B cell (primary cell): ENCODE results near the gene CPE. TPM values are rescaled to one million over a fixed set of nuclear protein-coding genes. Genes with fewer than 3 reads are reported as not detected.
A peak's percentile ranks its signal among the peaks of the same experiment; 100 is the strongest.

Experiments
- ATAC-seq: fragments of 200-7000 bp; cut with Tn5 transposase; one replicate; pipeline ENCODE4 v1.10.0; 2021; ENCODE audit warnings: low read depth, mild to moderate bottlenecking, moderate number of reproducible peaks, moderate library complexity
- CTCF ChIA-PET: fragments of 350-600 bp; sonication (Branson Sonifier 250); formaldehyde crosslinking; loops from one replicate; lab custom pipeline; 2021; ENCODE audit warnings: antibody characterized with exemption, inconsistent platforms; lab: Charles Lee
- POLR2A ChIA-PET: fragments of 350-600 bp; sonication (Branson Sonifier 250); formaldehyde crosslinking; loops from one replicate; lab custom pipeline; 2021; ENCODE audit warnings: antibody characterized with exemption; lab: Charles Lee
- DNase-seq: peaks from one replicate; pipeline ENCODE4 v3.0.0; 2013
- H2AFZ ChIP-seq: 2 replicates; pipeline ENCODE4 v1.6.1; 2012; ENCODE audit warnings: mild to moderate bottlenecking, low read depth, low read length; ENCODE audit not compliant: insufficient read depth, poor library complexity, severe bottlenecking
- H3K27ac ChIP-seq, 2 donors: 1 replicate in 1 of 2; 2 replicates in 1 of 2; pipeline ENCODE4 v1.5.1; 2012 to 2013; ENCODE audit warnings: low read length in 2 of 2, mild to moderate bottlenecking in 2 of 2, moderate library complexity in 1 of 2
- H3K27me3 ChIP-seq, 4 experiments: fragments of 200-600 bp in 1 of 4; sonication (generic) in 1 of 4; replicated peaks in 1 of 4; 1 replicate in 2 of 4; 2 replicates in 2 of 4; pipeline versions ENCODE4 v1.6.1 to v1.7.0; 2013 to 2016; ENCODE audit warnings: low read length in 3 of 4, mild to moderate bottlenecking in 2 of 4, mixed read lengths in 1 of 4, moderate library complexity in 1 of 4; ENCODE audit not compliant: insufficient read depth in 4 of 4, control insufficient read depth in 3 of 4; ENCODE audit errors: control extremely low read depth in 1 of 4
- H3K36me3 ChIP-seq, 2 experiments: replicated peaks in 1 of 2; 1 replicate in 1 of 2; 2 replicates in 1 of 2; pipeline versions ENCODE4 v1.6.1 to v1.7.1; 2013; ENCODE audit warnings: low read length in 1 of 2; ENCODE audit not compliant: insufficient read depth in 2 of 2, control insufficient read depth in 1 of 2; ENCODE audit errors: control extremely low read depth in 1 of 2, extremely low read depth in 1 of 2
- H3K4me1 ChIP-seq, 2 donors: fragments of 200-600 bp in 1 of 2; sonication (generic) in 1 of 2; 1 replicate in 1 of 2; 2 replicates in 1 of 2; pipeline versions ENCODE4 v1.5.1 to v1.6.1; 2013 to 2017; ENCODE audit warnings: low read length in 2 of 2; ENCODE audit not compliant: control insufficient read depth in 2 of 2, insufficient read depth in 2 of 2
- H3K4me2 ChIP-seq: replicated peaks from 2 replicates; pipeline ENCODE3; 2012; ENCODE audit warnings: mild to moderate bottlenecking, low read depth, low read length; ENCODE audit not compliant: poor library complexity, severe bottlenecking
- H3K4me3 ChIP-seq, 5 experiments: fragments of 200-600 bp in 1 of 5; sonication (generic) in 1 of 5; 1 replicate in 3 of 5; 2 replicates in 2 of 5; pipeline versions ENCODE4 v1.5.1 to v1.7.0; 2011 to 2016; ENCODE audit warnings: low read length in 4 of 5, mild to moderate bottlenecking in 4 of 5, low read depth in 2 of 5, control low read depth in 1 of 5, moderate library complexity in 1 of 5; ENCODE audit not compliant: insufficient read depth in 1 of 5; ENCODE audit errors: control extremely low read depth in 1 of 5, extremely low read depth in 1 of 5
- H3K79me2 ChIP-seq: fragments of 200-600 bp; sonication (generic); one replicate; pipeline ENCODE4 v1.6.0; 2016; ENCODE audit warnings: low read length; ENCODE audit not compliant: control insufficient read depth, insufficient read depth
- H3K9ac ChIP-seq: fragments of 200-600 bp; sonication (generic); 2 replicates; pipeline ENCODE4 v1.6.1; 2017; ENCODE audit warnings: mild to moderate bottlenecking, low read length, moderate library complexity
- H3K9me3 ChIP-seq, 3 donors: one replicate each; pipeline versions ENCODE4 v1.6.1 to v1.7.1; 2013; ENCODE audit warnings: low read length in 2 of 3; ENCODE audit not compliant: control insufficient read depth in 2 of 3, insufficient read depth in 1 of 3; ENCODE audit errors: control extremely low read depth in 1 of 3
- H4K20me1 ChIP-seq: 2 replicates; pipeline ENCODE4 v1.6.0; 2012; ENCODE audit warnings: mild to moderate bottlenecking, low read length; ENCODE audit not compliant: insufficient read depth, control insufficient read depth, poor library complexity, severe bottlenecking
- H3K27ac Mint-ChIP-seq: one replicate; pipeline ENCODE4 v1.8.0; 2021; ENCODE audit warnings: mixed read lengths
- H3K27me3 Mint-ChIP-seq: one replicate; pipeline ENCODE4 v1.8.0; 2021; ENCODE audit warnings: mixed read lengths
- H3K4me1 Mint-ChIP-seq: one replicate; pipeline ENCODE4 v1.8.0; 2021; ENCODE audit warnings: mixed read lengths
- H3K4me3 Mint-ChIP-seq: one replicate; pipeline ENCODE4 v1.8.0; 2021; ENCODE audit warnings: mixed read lengths
- H3K9me3 Mint-ChIP-seq: one replicate; pipeline ENCODE4 v1.8.0; 2022; ENCODE audit warnings: mixed read lengths; ENCODE audit not compliant: insufficient read depth
- EZH2 ChIP-seq: IDR thresholded peaks from 2 replicates; pipeline ENCODE4 v1.6.1; 2012; ENCODE audit warnings: borderline replicate concordance, low read depth, mild to moderate bottlenecking, moderate library complexity, low read length; ENCODE audit not compliant: insufficient read depth, poor library complexity, severe bottlenecking
- WGBS: methylation state at CpG from one replicate; pipeline ENCODE4 v1.1.5; 2013; ENCODE audit warnings: missing lambda C conversion rate; ENCODE audit not compliant: insufficient coverage; 5-methylcytosine and 5-hydroxymethylcytosine counted together
- intact Hi-C: fragments of 100-400 bp; cut with micrococcal nuclease; formaldehyde crosslinking; loops from one replicate; pipeline ENCODE4 v1.10.0; 2022
- polyA plus RNA-seq: library from polyadenylated mRNA; depleted of rRNA; stranded (reverse); fragments of >200 nt; gene quantifications from 2 replicates; pipeline ENCODE4 v1.2.3, GENCODE V29; 2012
- total RNA-seq, 2 donors: library from RNA; stranded (reverse); fragments of 120-200 nt in 1 of 2; gene quantifications; 1 replicate in 1 of 2; 2 replicates in 1 of 2; pipeline versions ENCODE4 v1.2.3 to v1.2.4, GENCODE V29; 2013 to 2022
- TF ChIP-seq, protein P1 (sequence below): fragments of 200-600 bp; IDR thresholded peaks from one replicate; pipeline ENCODE4 v1.8.0; 2022; ENCODE audit warnings: antibody characterized with exemption, mild to moderate bottlenecking

CPE gene
- total and polyA plus RNA-seq, 2 donors (not counting 1 experiment from before 2014, with no cell fraction given) = not detected

DNA sequence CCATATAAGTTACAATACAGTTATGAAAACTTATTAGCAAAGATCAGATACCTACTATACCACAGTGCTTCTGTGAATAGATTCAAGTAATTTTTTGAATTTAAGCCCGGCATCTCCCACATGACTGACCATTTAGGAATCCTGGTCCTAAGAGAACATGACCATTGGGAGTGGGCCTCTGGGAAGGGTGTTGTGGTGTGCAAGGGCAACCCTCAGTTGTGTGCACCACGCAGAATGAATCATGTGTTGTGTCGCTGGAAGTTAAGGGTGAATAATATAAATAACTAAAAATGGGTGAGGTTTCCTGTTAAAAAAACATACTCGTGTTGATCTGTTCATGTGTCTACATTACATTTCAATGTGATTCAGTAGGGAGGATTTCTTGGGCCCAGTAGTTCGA, 15.5 kb downstream of the CPE start:
- H3K4me3 ChIP-seq = no peak overlapping the region
- H3K79me2 ChIP-seq = no peaks in the 10 kb centered on the region
- TF ChIP-seq, protein P1, sequence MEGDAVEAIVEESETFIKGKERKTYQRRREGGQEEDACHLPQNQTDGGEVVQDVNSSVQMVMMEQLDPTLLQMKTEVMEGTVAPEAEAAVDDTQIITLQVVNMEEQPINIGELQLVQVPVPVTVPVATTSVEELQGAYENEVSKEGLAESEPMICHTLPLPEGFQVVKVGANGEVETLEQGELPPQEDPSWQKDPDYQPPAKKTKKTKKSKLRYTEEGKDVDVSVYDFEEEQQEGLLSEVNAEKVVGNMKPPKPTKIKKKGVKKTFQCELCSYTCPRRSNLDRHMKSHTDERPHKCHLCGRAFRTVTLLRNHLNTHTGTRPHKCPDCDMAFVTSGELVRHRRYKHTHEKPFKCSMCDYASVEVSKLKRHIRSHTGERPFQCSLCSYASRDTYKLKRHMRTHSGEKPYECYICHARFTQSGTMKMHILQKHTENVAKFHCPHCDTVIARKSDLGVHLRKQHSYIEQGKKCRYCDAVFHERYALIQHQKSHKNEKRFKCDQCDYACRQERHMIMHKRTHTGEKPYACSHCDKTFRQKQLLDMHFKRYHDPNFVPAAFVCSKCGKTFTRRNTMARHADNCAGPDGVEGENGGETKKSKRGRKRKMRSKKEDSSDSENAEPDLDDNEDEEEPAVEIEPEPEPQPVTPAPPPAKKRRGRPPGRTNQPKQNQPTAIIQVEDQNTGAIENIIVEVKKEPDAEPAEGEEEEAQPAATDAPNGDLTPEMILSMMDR = no peak
- no peak for ATAC-seq
- H3K36me3 ChIP-seq = no peaks in the 10 kb centered on the region
- no peaks in the 10 kb centered on the region for H3K4me1 ChIP-seq
- Mint-ChIP-seq H3K4me1 (no peaks in the 10 kb centered on the region), H3K9me3 (no peaks in the 10 kb centered on the region), H3K4me3 (no peak overlapping the region), H3K27me3 (peaks cover 22% of the 10 kb centered on the region), H3K27ac (no peak overlapping the region)
- DNase-seq = no peak
- H3K4me2 ChIP-seq = no peak overlapping the region
- H3K27ac ChIP-seq = no peak overlapping the region
- peaks cover 0 to 5% (median 0%) of the 10 kb centered on the region in 4 experiments for H3K27me3 ChIP-seq
- POLR2A ChIA-PET = no interaction called here
- intact Hi-C loops = no loop called here
- H3K9ac ChIP-seq = no peak overlapping the region
- CTCF ChIA-PET = no interaction called here
- no peak overlapping the region for H2AFZ ChIP-seq
- WGBS = no CpG with 5 or more reads among the region's 5 CpGs
- H4K20me1 ChIP-seq = no peaks in the 10 kb centered on the region
- no peaks in the 10 kb centered on the region for H3K9me3 ChIP-seq

DNA sequence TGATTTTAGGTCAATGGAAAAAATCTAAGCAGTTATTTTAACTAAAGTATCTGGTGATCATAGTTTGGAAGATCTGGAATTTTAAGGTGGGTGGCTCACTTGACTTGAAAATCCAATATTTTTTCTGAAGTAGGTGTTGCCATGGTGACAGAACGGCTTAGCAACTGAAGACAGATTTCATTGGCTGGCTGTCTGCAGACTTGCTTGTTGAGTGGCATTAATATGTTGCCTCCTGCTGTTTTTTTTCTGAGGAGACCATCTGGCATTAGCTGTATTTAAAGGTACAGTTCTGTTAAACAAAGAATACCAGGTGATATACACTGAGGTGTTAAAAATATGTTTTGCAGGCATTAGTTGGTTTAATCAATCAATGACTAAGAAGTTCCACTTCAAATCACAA, 19.8 kb downstream of the CPE start:
- Histone ChIP-seq H3K4me1 (no peaks in the 10 kb centered on the region), H3K4me3 (no peak overlapping the region), H3K9ac (no peak overlapping the region), H3K27me3 (no peaks in the 10 kb centered on the region), H3K4me2 (no peak overlapping the region), H4K20me1 (no peaks in the 10 kb centered on the region), H3K79me2 (no peaks in the 10 kb centered on the region), H3K36me3 (no peaks in the 10 kb centered on the region), H3K27ac (no peak overlapping the region), H2AFZ (no peak overlapping the region), H3K9me3 (no peaks in the 10 kb centered on the region)
- intact Hi-C loops = no loop called here
- Mint-ChIP-seq H3K4me3 (no peak overlapping the region), H3K4me1 (no peaks in the 10 kb centered on the region), H3K9me3 (no peaks in the 10 kb centered on the region), H3K27ac (no peak overlapping the region), H3K27me3 (peaks cover 17% of the 10 kb centered on the region)
- CTCF ChIA-PET = no interaction called here
- peak; percentile 29 for DNase-seq
- 18% methylated on average over 1 of the region's 1 CpG for WGBS
- ATAC-seq = no peak
- POLR2A ChIA-PET = no interaction called here
- TF ChIP-seq, protein P1 = no peak
- TF ChIP-seq EZH2 = no peak
